ENCODE measurements around the gene TNNT2. TPM values are rescaled to one million over a fixed set of nuclear protein-coding genes. Genes with fewer than 3 reads are reported as not detected.

The TNNT2 gene
- total and polyA plus RNA-seq, 2 of the 4 experiments (the other 2 are of a cell fraction), result 0.18 to 1.2 TPM

DNA sequence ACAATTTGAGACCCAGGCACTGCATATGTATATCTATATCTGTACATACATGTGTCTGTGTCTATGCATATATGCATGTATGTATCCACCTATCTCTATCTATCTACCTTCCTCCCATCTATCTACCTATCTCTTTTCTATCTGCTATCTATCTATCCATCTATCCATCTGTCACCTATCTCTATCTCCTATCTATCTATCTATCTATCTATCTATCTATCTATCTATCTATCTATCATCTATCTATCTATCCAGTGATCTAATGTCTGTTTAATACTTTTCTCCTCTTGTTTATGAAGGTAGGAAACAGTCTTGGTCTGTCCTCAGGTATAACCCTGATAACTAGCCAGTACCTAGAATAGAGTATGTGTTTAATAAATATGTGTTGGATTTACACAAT is 25.9 kb downstream of the TNNT2 start:
- ChIA-PET CTCF (no interaction called here), POLR2A (ENCODE audit: unreplicated experiment) (no interaction called here)
- DNase-seq, result no peak
- Histone ChIP-seq H3K9ac (ENCODE audit: low read depth, low read length) (no peak overlapping the region), H2AFZ (replicated peaks; ENCODE audit: low read length, poor library complexity) (no peak overlapping the region), H3K23ac (ENCODE audit: low read depth, low read length) (no peak overlapping the region), H2BK120ac (ENCODE audit: low read depth, low read length) (no peak overlapping the region), H4K8ac (ENCODE audit: low read depth in 2 of 2, low read length in 2 of 2) (no peak overlapping the region), H4K91ac (ENCODE audit: insufficient read depth, low read depth, low read length) (no peak overlapping the region), H3K9me1 (ENCODE audit: insufficient read depth, low read length) (no peaks in the 10 kb centered on the region), H3K56ac (ENCODE audit: extremely low read depth, insufficient read depth, low read length) (no peak overlapping the region), H3K4ac (ENCODE audit: low read depth, low read length) (no peak overlapping the region), H2BK20ac (ENCODE audit: low read depth, low read length) (no peak overlapping the region), H3K36me3 (ENCODE audit: control insufficient read depth, insufficient read depth, low read length) (no peaks in the 10 kb centered on the region), H2AK5ac (ENCODE audit: low read depth, low read length) (no peak overlapping the region), H2BK15ac (ENCODE audit: low read depth, low read length) (no peak overlapping the region), H2AK9ac (replicated peaks; ENCODE audit: low read depth, low read length, poor library complexity) (no peak overlapping the region), H3K4me3 (ENCODE audit: insufficient read depth, low read depth, low read length) (no peak overlapping the region), H3K27me3 (ENCODE audit: control insufficient read depth, insufficient read depth, low read length) (peaks cover 56% of the 10 kb centered on the region), H4K20me1 (ENCODE audit: insufficient read depth, low read length) (no peaks in the 10 kb centered on the region), H3K18ac (ENCODE audit: low read depth, low read length) (no peak overlapping the region), H3K9me3 (ENCODE audit: control insufficient read depth, insufficient read depth, low read length) (no peaks in the 10 kb centered on the region), H3K14ac (replicated peaks; ENCODE audit: low read depth, low read length) (no peak overlapping the region), H3K4me2 (ENCODE audit: low read depth, low read length) (no peak overlapping the region), H3K79me1 (ENCODE audit: low read depth in 1 of 2, low read length in 2 of 2) (no peaks in the 10 kb centered on the region), H4K5ac (ENCODE audit: low read depth, low read length) (no peak overlapping the region), H3K27ac (ENCODE audit: insufficient read depth, low read length) (no peak overlapping the region), H3K4me1 (ENCODE audit: control insufficient read depth, insufficient read depth, low read length) (no peaks in the 10 kb centered on the region), H2BK5ac (ENCODE audit: low read depth, low read length, poor library complexity, severe bottlenecking) (no peak overlapping the region)
- dilution Hi-C loops (cut with HindIII; ENCODE audit: low sequenced_read_pairs, unreplicated experiment), result no loop called here
- ATAC-seq (ENCODE audit: low read depth), result no peak
- TF ChIP-seq, protein P1, sequence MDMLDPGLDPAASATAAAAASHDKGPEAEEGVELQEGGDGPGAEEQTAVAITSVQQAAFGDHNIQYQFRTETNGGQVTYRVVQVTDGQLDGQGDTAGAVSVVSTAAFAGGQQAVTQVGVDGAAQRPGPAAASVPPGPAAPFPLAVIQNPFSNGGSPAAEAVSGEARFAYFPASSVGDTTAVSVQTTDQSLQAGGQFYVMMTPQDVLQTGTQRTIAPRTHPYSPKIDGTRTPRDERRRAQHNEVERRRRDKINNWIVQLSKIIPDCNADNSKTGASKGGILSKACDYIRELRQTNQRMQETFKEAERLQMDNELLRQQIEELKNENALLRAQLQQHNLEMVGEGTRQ (IDR thresholded peaks at IDR 0.05; ENCODE audit: low read depth, low read length), result no peak
- no peak for TF ChIP-seq MAZ (IDR thresholded peaks at IDR 0.05; ENCODE audit: borderline replicate concordance, low read depth, low read length)
- no peak for TF ChIP-seq SMC3 (IDR thresholded peaks at IDR 0.05; ENCODE audit: low read depth, low read length)
- no peak for TF ChIP-seq CEBPB (IDR thresholded peaks at IDR 0.05; ENCODE audit: low read depth, low read length)
- no peak for TF ChIP-seq RAD21 (IDR thresholded peaks at IDR 0.05; ENCODE audit: low read length)
- no peak for TF ChIP-seq CTCF (conservative IDR thresholded peaks at IDR 0.05; ENCODE audit: low read depth, low read length)
- no peak for TF ChIP-seq RFX5 (IDR thresholded peaks at IDR 0.05; ENCODE audit: low read depth, low read length)
- TF ChIP-seq CHD1 (IDR thresholded peaks at IDR 0.05; ENCODE audit: low read depth, low read length), result no peak
- no peak for TF ChIP-seq BHLHE40 (IDR thresholded peaks at IDR 0.05; ENCODE audit: low read depth, low read length)
- no peak for TF ChIP-seq NFE2L2 (IDR thresholded peaks at IDR 0.05; ENCODE audit: low read depth, low read length)
- no peak for TF ChIP-seq POLR2A (IDR thresholded peaks at IDR 0.05; ENCODE audit: low read depth, low read length)
- TF ChIP-seq RCOR1 (IDR thresholded peaks at IDR 0.05; ENCODE audit: insufficient replicate concordance, low read length), result no peak
- TF ChIP-seq ELK1 (IDR thresholded peaks at IDR 0.05; ENCODE audit: borderline replicate concordance, low read depth, low read length), result no peak
- TF ChIP-seq MAFK (IDR thresholded peaks at IDR 0.05; ENCODE audit: low read depth, low read length), result no peak
- TF ChIP-seq MXI1 (IDR thresholded peaks at IDR 0.05; ENCODE audit: borderline replicate concordance, low read depth, low read length), result no peak
- no peak for TF ChIP-seq FOS (IDR thresholded peaks at IDR 0.05; ENCODE audit: low read depth, low read length)
- intact Hi-C loops (cut with micrococcal nuclease), result no loop called here
- no TSS peak for BruUV-seq (replicated peaks)
- in situ Hi-C loops (cut with MboI; ENCODE audit: low sequenced_read_pairs), result loop anchor here (5.0 kb wide), 1 partner anchor 89 kb away; no protein-coding TSS in a partner anchor

All from IMR-90 (cell line).